ENCODE data around the gene SSTR1.

Gene SSTR1

GRCh38 chr14:38197001-38197783 is 10.5 kb upstream of the SSTR1 start:
- peaks cover 8% of the 10 kb centered on the region for H3K4me1 Mint-ChIP-seq
- no peak overlapping the region for H3K4me3 Mint-ChIP-seq
- H3K27me3 Mint-ChIP-seq = no peaks in the 10 kb centered on the region
- H3K36me3 Mint-ChIP-seq (ENCODE audit: low read depth) = no peaks in the 10 kb centered on the region
- H3K9me3 Mint-ChIP-seq = no peaks in the 10 kb centered on the region
- no peak overlapping the region for H3K27ac Mint-ChIP-seq
- ATAC-seq (peak; percentile 20), DNase-seq (no peak)

- ATAC-seq = no peak
- H3K36me3 Mint-ChIP-seq (ENCODE audit: low read depth) = no peaks in the 10 kb centered on the region
- H3K4me3 Mint-ChIP-seq = no peak overlapping the region
- H3K27me3 Mint-ChIP-seq = no peaks in the 10 kb centered on the region
- H3K9me3 Mint-ChIP-seq = no peaks in the 10 kb centered on the region
- H3K4me1 Mint-ChIP-seq = peaks cover 8% of the 10 kb centered on the region
- H3K27ac Mint-ChIP-seq = no peak overlapping the region
- no peak for DNase-seq
Measured at GRCh38 chr14:38197784-38198335, 9.8 kb upstream of the SSTR1 start.

- ATAC-seq (no peak), DNase-seq (no peak)
- Mint-ChIP-seq H3K36me3 (ENCODE audit: low read depth) (no peaks in the 10 kb centered on the region), H3K27ac (no peak overlapping the region), H3K4me1 (peaks cover 8% of the 10 kb centered on the region), H3K4me3 (no peak overlapping the region), H3K9me3 (no peaks in the 10 kb centered on the region), H3K27me3 (no peaks in the 10 kb centered on the region)
Measured at GRCh38 chr14:38198425-38198824, 9.3 kb upstream of the SSTR1 start.

- Mint-ChIP-seq H3K9me3 (no peaks in the 10 kb centered on the region), H3K27me3 (no peaks in the 10 kb centered on the region), H3K27ac (no peak overlapping the region), H3K36me3 (ENCODE audit: low read depth) (no peaks in the 10 kb centered on the region), H3K4me3 (no peak overlapping the region), H3K4me1 (peaks cover 8% of the 10 kb centered on the region)
- no peak for DNase-seq
- ATAC-seq = no peak
Measured at GRCh38 chr14:38199076-38199475, 8.6 kb upstream of the SSTR1 start.

- H3K4me1 Mint-ChIP-seq = peaks cover 8% of the 10 kb centered on the region
- DNase-seq (no peak), ATAC-seq (peak; percentile 40)
- H3K27me3 Mint-ChIP-seq = no peaks in the 10 kb centered on the region
- H3K36me3 Mint-ChIP-seq (ENCODE audit: low read depth) = no peaks in the 10 kb centered on the region
- no peaks in the 10 kb centered on the region for H3K9me3 Mint-ChIP-seq
- H3K4me3 Mint-ChIP-seq = no peak overlapping the region
- H3K27ac Mint-ChIP-seq = no peak overlapping the region
Measured at GRCh38 chr14:38199739-38200138, 8.0 kb upstream of the SSTR1 start.

- peaks cover 8% of the 10 kb centered on the region for H3K4me1 Mint-ChIP-seq
- no peaks in the 10 kb centered on the region for H3K9me3 Mint-ChIP-seq
- no peak for DNase-seq
- H3K36me3 Mint-ChIP-seq (ENCODE audit: low read depth) = no peaks in the 10 kb centered on the region
- no peaks in the 10 kb centered on the region for H3K27me3 Mint-ChIP-seq
- H3K4me3 Mint-ChIP-seq = no peak overlapping the region
- ATAC-seq = no peak
- H3K27ac Mint-ChIP-seq = no peak overlapping the region
Measured at GRCh38 chr14:38201137-38201828, 6.4 kb upstream of the SSTR1 start.

- no peak for ATAC-seq
Measured at GRCh38 chr14:38202444-38203191, 5.1 kb upstream of the SSTR1 start.

GRCh38 chr14:38203929-38204718 is 3.6 kb upstream of the SSTR1 start:
- Mint-ChIP-seq H3K27ac (no peak overlapping the region), H3K36me3 (ENCODE audit: low read depth) (no peaks in the 10 kb centered on the region), H3K9me3 (no peaks in the 10 kb centered on the region), H3K4me1 (peaks cover 7% of the 10 kb centered on the region), H3K27me3 (peaks cover 26% of the 10 kb centered on the region), H3K4me3 (no peak overlapping the region)
- DNase-seq = no peak
- no peak for ATAC-seq

More at GRCh38 chr14:38202444-38203191, 5.1 kb upstream of the SSTR1 start:
- no peak overlapping the region for H3K27ac Mint-ChIP-seq
- peaks cover 12% of the 10 kb centered on the region for H3K27me3 Mint-ChIP-seq
- no peaks in the 10 kb centered on the region for H3K9me3 Mint-ChIP-seq
- H3K4me1 Mint-ChIP-seq = peaks cover 2% of the 10 kb centered on the region
- no peak overlapping the region for H3K4me3 Mint-ChIP-seq
- no peak for DNase-seq
- H3K36me3 Mint-ChIP-seq (ENCODE audit: low read depth) = no peaks in the 10 kb centered on the region

- H3K27ac Mint-ChIP-seq = no peak overlapping the region
- no peak overlapping the region for H3K4me3 Mint-ChIP-seq
- H3K4me1 Mint-ChIP-seq = peaks cover 8% of the 10 kb centered on the region
- peaks cover 2% of the 10 kb centered on the region for H3K36me3 Mint-ChIP-seq (ENCODE audit: low read depth)
- DNase-seq = no peak
- peaks cover 29% of the 10 kb centered on the region for H3K27me3 Mint-ChIP-seq
- H3K9me3 Mint-ChIP-seq = no peaks in the 10 kb centered on the region
- no peak for ATAC-seq
Measured at GRCh38 chr14:38204719-38205115, 3.0 kb upstream of the SSTR1 start.

- Mint-ChIP-seq H3K27me3 (peaks cover 35% of the 10 kb centered on the region), H3K4me3 (no peak overlapping the region), H3K27ac (no peak overlapping the region), H3K36me3 (ENCODE audit: low read depth) (peaks cover 2% of the 10 kb centered on the region), H3K4me1 (peaks cover 14% of the 10 kb centered on the region), H3K9me3 (no peaks in the 10 kb centered on the region)
- DNase-seq (no peak), ATAC-seq (no peak)
Measured at GRCh38 chr14:38205119-38205813, 2.4 kb upstream of the SSTR1 start.

- H3K27me3 Mint-ChIP-seq = peaks cover 42% of the 10 kb centered on the region
- DNase-seq (no peak), ATAC-seq (no peak)
- H3K4me3 Mint-ChIP-seq = no peak overlapping the region
- H3K4me1 Mint-ChIP-seq = peaks cover 17% of the 10 kb centered on the region
- peaks cover 2% of the 10 kb centered on the region for H3K36me3 Mint-ChIP-seq (ENCODE audit: low read depth)
- H3K27ac Mint-ChIP-seq = no peak overlapping the region
- H3K9me3 Mint-ChIP-seq = no peaks in the 10 kb centered on the region
Measured at GRCh38 chr14:38205949-38206665, 1.6 kb upstream of the SSTR1 start.

GRCh38 chr14:38206689-38207376 is 871 bp upstream of the SSTR1 start:
- ATAC-seq = no peak
- Mint-ChIP-seq H3K4me3 (no peak overlapping the region), H3K9me3 (no peaks in the 10 kb centered on the region), H3K4me1 (peaks cover 17% of the 10 kb centered on the region), H3K36me3 (ENCODE audit: low read depth) (peaks cover 2% of the 10 kb centered on the region), H3K27ac (no peak overlapping the region), H3K27me3 (peaks cover 46% of the 10 kb centered on the region)
- DNase-seq = no peak

- Mint-ChIP-seq H3K27me3 (peaks cover 48% of the 10 kb centered on the region), H3K27ac (no peak overlapping the region), H3K4me3 (no peak overlapping the region), H3K4me1 (peaks cover 17% of the 10 kb centered on the region), H3K9me3 (no peaks in the 10 kb centered on the region), H3K36me3 (ENCODE audit: low read depth) (peaks cover 2% of the 10 kb centered on the region)
- ATAC-seq (no peak), DNase-seq (no peak)
Measured at GRCh38 chr14:38207377-38207735, 348 bp upstream of the SSTR1 start.

All from activated naive CD8-positive, alpha-beta T cell treated with anti-CD3 and anti-CD28 coated beads, Interleukin-2, amount 50 U/mL, for 24 hours (primary cell).